Measurements from ENCODE around the gene SYCP2. TPM values are rescaled to one million over a fixed set of nuclear protein-coding genes. Genes with fewer than 3 reads are reported as not detected.
"Not testable (repeated sequence)": the region's sequence is repeated elsewhere in the genome, so short reads cannot be mapped to it uniquely, and the experiment has no call there.

Gene SYCP2
- total RNA-seq, 1 experiment from 2014 or later = 1.8 TPM

- ChIA-PET CTCF (no interaction called here), POLR2A (ENCODE audit: unreplicated experiment) (no interaction called here)
- H3K4me2 ChIP-seq (ENCODE audit: low read length) = no peak overlapping the region
- H3K36me3 ChIP-seq (ENCODE audit: low read depth, low read length) = no peaks in the 10 kb centered on the region
- DNase-seq (no peak), ATAC-seq (no peak)
- H3K79me2 ChIP-seq (ENCODE audit: low read length) = no peaks in the 10 kb centered on the region
- no peak overlapping the region for H2AFZ ChIP-seq (ENCODE audit: low read length)
- H3K9me2 ChIP-seq (replicated peaks; ENCODE audit: low read length) = no peaks in the 10 kb centered on the region
- no peaks in the 10 kb centered on the region for H3K27me3 ChIP-seq (ENCODE audit: low read length)
- no peak overlapping the region for H3K27ac ChIP-seq (ENCODE audit: low read length)
- H3K4me1 ChIP-seq (ENCODE audit: insufficient read depth, low read length) = peaks cover 13% of the 10 kb centered on the region; the same call in 1 of the 2 replicates
- TF ChIP-seq EZH2 (IDR thresholded peaks at IDR 0.05; ENCODE audit: low read length, unreplicated experiment) = no peak
- H3K9me3 ChIP-seq (ENCODE audit: low read length) = no peaks in the 10 kb centered on the region
- no peaks in the 10 kb centered on the region for H3F3A ChIP-seq (ENCODE audit: low read length, unreplicated experiment)
- no peak overlapping the region for H3K4me3 ChIP-seq (ENCODE audit: low read length)
- no TSS peak for BruUV-seq (replicated peaks)
- no peak overlapping the region for H3K9ac ChIP-seq (ENCODE audit: low read length)
- H4K20me1 ChIP-seq (ENCODE audit: low read length) = no peaks in the 10 kb centered on the region
- intact Hi-C loops (cut with micrococcal nuclease) = no loop called here
These were observed 25.2 kb upstream of the SYCP2 start for GRCh38 chr20:59958626-59959025.

DNA sequence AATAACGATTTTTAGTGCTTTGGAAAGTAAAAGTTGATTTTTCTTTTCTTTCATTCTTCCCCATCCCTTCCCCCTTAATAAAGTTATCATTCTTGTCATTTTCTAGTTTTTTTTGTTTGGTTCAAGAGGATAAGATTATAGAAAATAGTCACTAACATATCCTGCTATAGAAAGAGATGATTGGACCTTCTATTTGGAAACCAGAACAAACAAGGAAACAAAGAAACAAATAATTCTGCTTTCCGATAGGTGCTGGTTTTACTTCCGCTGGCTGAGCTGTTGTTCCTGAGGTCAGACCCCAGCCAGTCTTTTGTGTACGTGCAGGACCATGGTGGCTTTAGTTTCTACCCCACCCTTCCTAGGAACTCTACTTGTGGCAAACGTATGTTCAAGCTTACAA is 24.7 kb upstream of the SYCP2 start, which contains the start of gene CDH26:
CDH26 (plus strand) TSS at position 301 of the 400 bp plus-strand sequence. CDS start 304 bp downstream, outside the sequence.
- ATAC-seq (no peak), DNase-seq (no peak)
- H3K4me2 ChIP-seq (ENCODE audit: low read length) = peak within 1 kb of the TSS; percentile 38
- TF ChIP-seq EZH2 (IDR thresholded peaks at IDR 0.05; ENCODE audit: low read length, unreplicated experiment) (no peak), EZH2phosphoT487 (IDR thresholded peaks at IDR 0.05; ENCODE audit: borderline replicate concordance, low read length) (no peak)
- TF ChIP-seq, protein P1, sequence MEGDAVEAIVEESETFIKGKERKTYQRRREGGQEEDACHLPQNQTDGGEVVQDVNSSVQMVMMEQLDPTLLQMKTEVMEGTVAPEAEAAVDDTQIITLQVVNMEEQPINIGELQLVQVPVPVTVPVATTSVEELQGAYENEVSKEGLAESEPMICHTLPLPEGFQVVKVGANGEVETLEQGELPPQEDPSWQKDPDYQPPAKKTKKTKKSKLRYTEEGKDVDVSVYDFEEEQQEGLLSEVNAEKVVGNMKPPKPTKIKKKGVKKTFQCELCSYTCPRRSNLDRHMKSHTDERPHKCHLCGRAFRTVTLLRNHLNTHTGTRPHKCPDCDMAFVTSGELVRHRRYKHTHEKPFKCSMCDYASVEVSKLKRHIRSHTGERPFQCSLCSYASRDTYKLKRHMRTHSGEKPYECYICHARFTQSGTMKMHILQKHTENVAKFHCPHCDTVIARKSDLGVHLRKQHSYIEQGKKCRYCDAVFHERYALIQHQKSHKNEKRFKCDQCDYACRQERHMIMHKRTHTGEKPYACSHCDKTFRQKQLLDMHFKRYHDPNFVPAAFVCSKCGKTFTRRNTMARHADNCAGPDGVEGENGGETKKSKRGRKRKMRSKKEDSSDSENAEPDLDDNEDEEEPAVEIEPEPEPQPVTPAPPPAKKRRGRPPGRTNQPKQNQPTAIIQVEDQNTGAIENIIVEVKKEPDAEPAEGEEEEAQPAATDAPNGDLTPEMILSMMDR (conservative IDR thresholded peaks at IDR 0.05; ENCODE audit: low read depth, low read length) = no peak
- ChIA-PET POLR2A (ENCODE audit: unreplicated experiment) (interaction anchor here (0.7 kb wide), 1 partner anchor 13 kb away, joined by 3 read pairs; no protein-coding TSS in a partner anchor), CTCF (no interaction called here)
- H3K27ac ChIP-seq (ENCODE audit: low read length) = peak within 1 kb of the TSS; percentile 21; the same call in 1 of the 2 replicates
- H3K9ac ChIP-seq (ENCODE audit: low read length) = no peak within 1 kb of the TSS
- H3K27me3 ChIP-seq (ENCODE audit: low read length) = no peaks in the 10 kb centered on the region
- no peak within 1 kb of the TSS for H2AFZ ChIP-seq (ENCODE audit: low read length)
- intact Hi-C loops (cut with micrococcal nuclease) = no loop called here
- H3K79me2 ChIP-seq (ENCODE audit: low read length) = no peaks in the 10 kb centered on the region
- no TSS peak for BruUV-seq (replicated peaks)
- no peaks in the 10 kb centered on the region for H3K9me3 ChIP-seq (ENCODE audit: low read length)
- no peaks in the 10 kb centered on the region for H3K36me3 ChIP-seq (ENCODE audit: low read depth, low read length)
- H3K4me3 ChIP-seq (ENCODE audit: low read length) = no peak within 1 kb of the TSS
- no peaks in the 10 kb centered on the region for H4K20me1 ChIP-seq (ENCODE audit: low read length)
- no peaks in the 10 kb centered on the region for H3F3A ChIP-seq (ENCODE audit: low read length, unreplicated experiment)
- H3K4me1 ChIP-seq (ENCODE audit: insufficient read depth, low read length) = peaks cover 13% of the 10 kb centered on the region; the same call in 1 of the 2 replicates
- no peaks in the 10 kb centered on the region for H3K9me2 ChIP-seq (replicated peaks; ENCODE audit: low read length)

- H3K27me3 ChIP-seq (ENCODE audit: low read length); H3K9ac ChIP-seq (ENCODE audit: low read length); DNase-seq; H3K79me2 ChIP-seq (ENCODE audit: low read length); CTCF ChIA-PET; H3K36me3 ChIP-seq (ENCODE audit: low read depth, low read length); H3F3A ChIP-seq (ENCODE audit: low read length, unreplicated experiment); H4K20me1 ChIP-seq (ENCODE audit: low read length); H3K4me3 ChIP-seq (ENCODE audit: low read length); H2AFZ ChIP-seq (ENCODE audit: low read length); BruUV-seq (replicated peaks); H3K9me2 ChIP-seq (replicated peaks; ENCODE audit: low read length); H3K9me3 ChIP-seq (ENCODE audit: low read length): not testable (repeated sequence)
- peak overlapping the region; percentile 38 for H3K4me2 ChIP-seq (ENCODE audit: low read length)
- peaks cover 13% of the 10 kb centered on the region; the same call in 1 of the 2 replicates for H3K4me1 ChIP-seq (ENCODE audit: insufficient read depth, low read length)
- ATAC-seq = peak; percentile 37
- POLR2A ChIA-PET (ENCODE audit: unreplicated experiment) = interaction anchor here (0.7 kb wide), 1 partner anchor 13 kb away, joined by 3 read pairs; no protein-coding TSS in a partner anchor
- intact Hi-C loops (cut with micrococcal nuclease) = loop anchor here (2.0 kb wide), 1 partner anchor 31 kb away; no protein-coding TSS in a partner anchor
- peak overlapping the region; percentile 21; the same call in 1 of the 2 replicates for H3K27ac ChIP-seq (ENCODE audit: low read length)
These were observed 24.1 kb upstream of the SYCP2 start for GRCh38 chr20:59957568-59957967.

Data from PC-3 (cell line).